Glomerular visceral epithelial cell (primary cell): Measurements from ENCODE around the gene KDM7A.

Experiments
- DNase-seq: peaks from one replicate; pipeline ENCODE4 v3.0.0-alpha.2; 2016; ENCODE audit errors: extremely low spot score

The KDM7A gene, protein sequence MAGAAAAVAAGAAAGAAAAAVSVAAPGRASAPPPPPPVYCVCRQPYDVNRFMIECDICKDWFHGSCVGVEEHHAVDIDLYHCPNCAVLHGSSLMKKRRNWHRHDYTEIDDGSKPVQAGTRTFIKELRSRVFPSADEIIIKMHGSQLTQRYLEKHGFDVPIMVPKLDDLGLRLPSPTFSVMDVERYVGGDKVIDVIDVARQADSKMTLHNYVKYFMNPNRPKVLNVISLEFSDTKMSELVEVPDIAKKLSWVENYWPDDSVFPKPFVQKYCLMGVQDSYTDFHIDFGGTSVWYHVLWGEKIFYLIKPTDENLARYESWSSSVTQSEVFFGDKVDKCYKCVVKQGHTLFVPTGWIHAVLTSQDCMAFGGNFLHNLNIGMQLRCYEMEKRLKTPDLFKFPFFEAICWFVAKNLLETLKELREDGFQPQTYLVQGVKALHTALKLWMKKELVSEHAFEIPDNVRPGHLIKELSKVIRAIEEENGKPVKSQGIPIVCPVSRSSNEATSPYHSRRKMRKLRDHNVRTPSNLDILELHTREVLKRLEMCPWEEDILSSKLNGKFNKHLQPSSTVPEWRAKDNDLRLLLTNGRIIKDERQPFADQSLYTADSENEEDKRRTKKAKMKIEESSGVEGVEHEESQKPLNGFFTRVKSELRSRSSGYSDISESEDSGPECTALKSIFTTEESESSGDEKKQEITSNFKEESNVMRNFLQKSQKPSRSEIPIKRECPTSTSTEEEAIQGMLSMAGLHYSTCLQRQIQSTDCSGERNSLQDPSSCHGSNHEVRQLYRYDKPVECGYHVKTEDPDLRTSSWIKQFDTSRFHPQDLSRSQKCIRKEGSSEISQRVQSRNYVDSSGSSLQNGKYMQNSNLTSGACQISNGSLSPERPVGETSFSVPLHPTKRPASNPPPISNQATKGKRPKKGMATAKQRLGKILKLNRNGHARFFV

GRCh38 chr7:140176811-140177702 lies at the start of gene KDM7A:
KDM7A (minus strand) TSS chr7:140176983; CDS start chr7:140176937, 46 bp downstream.
- peak; percentile 91 for DNase-seq

DNA sequence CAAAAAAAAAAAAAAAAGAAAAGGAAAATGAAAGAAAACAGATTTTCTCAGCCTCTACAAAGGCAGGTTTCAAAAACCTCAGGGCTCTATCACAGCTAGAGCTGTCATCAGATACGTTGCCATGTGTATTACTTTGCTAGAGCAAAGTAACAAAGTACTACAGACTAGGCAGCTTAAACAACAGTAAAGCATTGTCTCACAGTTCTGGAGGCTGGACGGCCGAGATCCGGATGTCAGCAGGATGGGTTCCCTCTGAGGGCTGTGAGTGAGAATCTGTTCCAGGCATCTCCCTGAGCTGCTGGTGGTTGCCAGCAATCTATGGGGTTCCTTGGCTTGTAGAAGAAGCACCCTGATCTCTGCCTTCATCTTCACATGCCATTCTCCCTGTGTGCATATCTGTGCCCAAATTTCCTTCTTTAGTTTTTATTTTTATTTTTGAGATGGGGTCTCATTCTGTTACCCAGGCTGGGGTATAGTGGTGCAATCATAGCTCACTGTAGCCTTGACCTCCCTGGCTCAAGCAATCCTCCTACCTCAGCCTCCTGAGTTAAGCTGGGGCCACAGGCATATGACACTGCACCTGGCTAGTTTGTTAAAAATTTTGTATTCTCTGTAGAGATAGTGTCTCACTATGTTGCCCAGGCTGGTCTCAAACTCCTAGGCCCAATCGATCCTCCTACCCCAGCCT lies 48.9 kb upstream of the KDM7A start:
- no peak for DNase-seq

- no peak for DNase-seq
Observed at GRCh38 chr7:140223515-140224221, 46.9 kb upstream of the KDM7A start.

- no peak for DNase-seq
Observed at GRCh38 chr7:140222814-140223213, 46.0 kb upstream of the KDM7A start.

- DNase-seq: no peak
Observed at GRCh38 chr7:140219672-140220524, 43.1 kb upstream of the KDM7A start.

DNA sequence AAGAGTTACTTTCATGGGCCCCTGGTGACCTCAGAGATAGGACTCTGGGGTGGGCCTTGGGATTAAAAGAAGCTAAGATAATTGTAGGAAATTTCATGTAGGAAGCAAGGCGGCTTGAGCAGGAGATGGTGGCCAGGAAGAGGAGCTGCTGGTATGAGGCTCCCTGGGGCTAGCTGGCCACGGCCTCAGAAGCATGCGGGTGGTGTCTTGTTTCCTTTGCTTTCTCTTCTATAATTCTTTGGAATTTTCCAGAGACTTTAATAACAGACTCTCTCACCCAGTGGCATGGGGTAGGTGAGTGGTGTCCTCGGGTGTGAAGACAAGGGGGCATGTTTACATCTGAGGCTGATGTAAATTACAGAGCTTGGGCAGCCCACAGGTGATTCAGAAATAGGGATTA lies 41.9 kb upstream of the KDM7A start:
- no peak for DNase-seq

DNA sequence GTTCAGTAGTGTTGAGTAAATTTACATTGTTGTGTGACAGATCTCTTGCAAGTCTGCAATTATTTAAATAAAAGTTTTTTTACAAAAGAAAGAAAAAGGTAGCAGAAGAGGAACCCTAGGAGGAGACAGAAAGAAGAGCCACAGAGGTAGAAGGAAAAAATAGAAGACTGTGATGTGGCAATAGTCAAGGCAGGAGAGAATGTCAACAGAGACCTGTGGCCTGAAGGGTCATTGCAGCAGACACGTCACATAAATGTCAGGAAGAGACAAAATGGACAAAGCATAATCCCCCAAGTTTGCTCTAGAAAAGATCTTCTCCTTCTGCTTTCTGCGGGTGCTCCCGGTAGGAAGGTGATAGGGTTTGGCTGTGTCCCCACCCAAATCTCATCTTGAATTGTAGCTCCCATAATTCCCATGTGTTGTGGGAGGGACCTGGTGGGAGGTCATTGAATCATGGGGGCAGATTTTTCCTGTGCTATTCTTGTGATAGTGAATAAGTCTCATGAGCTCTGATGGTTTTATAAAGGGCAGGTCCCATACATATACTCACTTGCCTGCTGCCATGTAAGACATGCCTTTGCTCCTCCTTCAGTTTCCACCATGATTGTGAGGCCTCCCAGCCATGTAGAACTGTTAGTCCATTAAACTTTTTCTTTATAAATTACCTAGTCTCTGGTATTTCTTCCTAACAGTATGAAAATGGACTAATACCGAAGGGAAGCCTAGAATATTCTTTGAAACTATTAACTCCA lies 41.1 kb upstream of the KDM7A start:
- DNase-seq: no peak

GRCh38 chr7:140215281-140215680 lies 38.5 kb upstream of the KDM7A start:
- no peak for DNase-seq

GRCh38 chr7:140214075-140214684 lies 37.4 kb upstream of the KDM7A start:
- DNase-seq: peak; percentile 30

GRCh38 chr7:140213684-140214074 lies 36.9 kb upstream of the KDM7A start:
- DNase-seq: no peak

GRCh38 chr7:140212100-140212881 lies 35.5 kb upstream of the KDM7A start:
- no peak for DNase-seq

- no peak for DNase-seq
Observed at GRCh38 chr7:140211698-140212097, 34.9 kb upstream of the KDM7A start.

- no peak for DNase-seq
Observed at GRCh38 chr7:140209866-140210609, 33.3 kb upstream of the KDM7A start.

DNA sequence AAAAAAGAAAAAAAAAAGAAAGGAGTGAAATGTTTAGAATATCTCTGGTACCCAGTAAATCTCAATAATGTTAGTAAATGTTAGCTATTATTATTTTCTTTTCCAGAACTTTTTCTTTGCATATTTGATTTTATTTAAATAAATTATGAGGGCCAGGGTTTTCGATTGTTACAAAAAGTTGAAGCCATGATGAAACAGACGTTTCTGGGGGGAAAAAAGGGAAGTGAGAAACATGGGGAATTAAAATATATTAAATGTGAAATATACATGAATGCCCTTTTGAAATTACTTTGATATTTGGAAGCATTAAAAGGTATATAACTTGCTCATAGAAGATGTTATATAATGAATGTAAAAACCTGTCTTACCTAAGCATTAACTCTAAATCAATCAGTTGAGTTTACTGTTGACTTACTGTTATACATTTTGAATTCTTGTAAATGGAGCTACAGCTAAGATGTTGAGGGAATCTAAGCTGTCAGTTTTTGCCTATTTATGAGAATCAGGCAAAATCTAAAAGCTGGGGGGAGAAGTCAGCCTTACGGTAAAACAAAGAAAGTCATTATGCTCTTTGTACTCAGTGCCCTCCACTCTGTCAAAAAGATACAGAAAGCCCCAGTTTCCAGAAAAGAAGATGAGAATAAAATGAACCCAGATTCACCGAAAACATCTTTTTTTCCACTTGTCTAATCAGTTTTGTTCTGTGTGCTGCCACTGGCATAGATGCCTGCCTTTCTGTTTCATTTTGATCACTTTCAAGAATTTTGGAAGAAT lies 30.0 kb upstream of the KDM7A start:
- DNase-seq: no peak

- DNase-seq: no peak
Observed at GRCh38 chr7:140205600-140205999, 28.8 kb upstream of the KDM7A start.

DNA sequence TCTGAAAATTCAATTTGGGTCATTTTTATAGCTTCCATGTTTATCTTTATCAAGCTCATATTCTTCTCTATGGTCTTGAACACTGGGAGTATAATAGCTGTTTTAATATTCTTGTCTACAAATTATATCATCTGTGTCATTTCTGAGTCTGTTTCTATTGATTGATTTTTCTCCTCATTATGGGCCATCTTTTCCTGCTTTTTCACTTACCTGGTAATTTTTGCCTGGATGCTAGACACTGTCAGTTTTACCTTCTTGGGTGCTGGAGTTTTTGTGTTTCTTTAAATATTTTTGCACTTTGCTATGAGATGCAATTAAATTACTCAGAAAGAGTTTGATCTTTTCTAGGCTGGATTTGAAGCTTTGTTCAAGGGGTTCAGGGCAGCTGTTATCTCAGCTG lies 26.8 kb upstream of the KDM7A start:
- no peak for DNase-seq
